ENCODE results near the gene ARHGAP23.

ARHGAP23 gene
- 0.56 to 0.87 reads per million in 2 donors for total RNA-seq

- DNase-seq, result peak; percentile 37
Measured at GRCh38 chr17:38428112-38428642, at the start of gene ARHGAP23. Gene ARHGAP23, plus strand, starts transcription at chr17:38428464. Its CDS starts 22 bp downstream, at chr17:38428486.

GRCh38 chr17:38379448-38379847 is 48.8 kb upstream of the ARHGAP23 start:
- no peak for DNase-seq

- no peak for DNase-seq
Measured at GRCh38 chr17:38395090-38395489, 33.2 kb upstream of the ARHGAP23 start.

- DNase-seq, result no peak
Measured at GRCh38 chr17:38397227-38397626, 31.0 kb upstream of the ARHGAP23 start.

GRCh38 chr17:38400286-38400685 is 28.0 kb upstream of the ARHGAP23 start:
- no peak for DNase-seq

- no peak for DNase-seq
Measured at GRCh38 chr17:38401459-38401858, 26.8 kb upstream of the ARHGAP23 start.

GRCh38 chr17:38402897-38403296 is 25.4 kb upstream of the ARHGAP23 start:
- DNase-seq, result no peak

- no peak for DNase-seq
Measured at GRCh38 chr17:38403491-38403890, 24.8 kb upstream of the ARHGAP23 start.

GRCh38 chr17:38404174-38404943 is 23.9 kb upstream of the ARHGAP23 start:
- no peak for DNase-seq

- DNase-seq, result no peak
Measured at GRCh38 chr17:38405654-38406053, 22.6 kb upstream of the ARHGAP23 start.

GRCh38 chr17:38410201-38410600 is 18.1 kb upstream of the ARHGAP23 start:
- DNase-seq, result no peak

GRCh38 chr17:38415250-38416194 is 12.7 kb upstream of the ARHGAP23 start:
- DNase-seq, result no peak

GRCh38 chr17:38416840-38417209 is 11.4 kb upstream of the ARHGAP23 start:
- no peak for DNase-seq

- DNase-seq, result no peak
Measured at GRCh38 chr17:38417210-38417951, 10.9 kb upstream of the ARHGAP23 start.

- DNase-seq, result no peak
Measured at GRCh38 chr17:38418062-38418692, 10.1 kb upstream of the ARHGAP23 start.

- no peak for DNase-seq
Measured at GRCh38 chr17:38418693-38419507, 9.4 kb upstream of the ARHGAP23 start.

- DNase-seq, result no peak
Measured at GRCh38 chr17:38419508-38419981, 8.7 kb upstream of the ARHGAP23 start.

- DNase-seq, result no peak
Measured at GRCh38 chr17:38420518-38420917, 7.7 kb upstream of the ARHGAP23 start.

- no peak for DNase-seq
Measured at GRCh38 chr17:38421171-38421841, 7.0 kb upstream of the ARHGAP23 start.
